Neuronal stem cell (in vitro differentiated cells): Measurements from ENCODE around the gene CD274.

ENCODE experiments used
- DNase-seq: peaks from one replicate; pipeline ENCODE4 v3.0.0-alpha.2; 2013; ENCODE audit warnings: low spot score
- H2AFZ ChIP-seq: one replicate; pipeline ENCODE4 v1.6.1; 2013; ENCODE audit warnings: mild to moderate bottlenecking, low read length, inconsistent platforms
- H2AK5ac ChIP-seq: 2 replicates; pipeline ENCODE4 v1.6.1; 2013; ENCODE audit warnings: low read depth, mild to moderate bottlenecking, inconsistent platforms, low read length, moderate library complexity, mixed read lengths
- H2BK120ac ChIP-seq: 2 replicates; pipeline ENCODE4 v1.6.1; 2013; ENCODE audit warnings: low read depth, mild to moderate bottlenecking, inconsistent platforms, low read length, moderate library complexity, mixed read lengths
- H2BK12ac ChIP-seq: one replicate; pipeline ENCODE4 v1.6.1; 2013; ENCODE audit warnings: low read length, inconsistent platforms
- H2BK15ac ChIP-seq: 2 replicates; pipeline ENCODE4 v1.6.1; 2013; ENCODE audit warnings: mild to moderate bottlenecking, low read length, inconsistent platforms, mixed read lengths
- H2BK5ac ChIP-seq: one replicate; pipeline ENCODE4 v1.6.1; 2013; ENCODE audit warnings: inconsistent platforms, mild to moderate bottlenecking, low read length, moderate library complexity
- H3K14ac ChIP-seq: one replicate; pipeline ENCODE4 v1.6.1; 2013; ENCODE audit warnings: low read length, inconsistent platforms
- H3K18ac ChIP-seq: 2 replicates; pipeline ENCODE4 v1.6.1; 2013; ENCODE audit warnings: low read length, inconsistent platforms
- H3K23ac ChIP-seq: 2 replicates; pipeline ENCODE4 v1.6.1; 2013; ENCODE audit warnings: low read depth, mild to moderate bottlenecking, mixed read lengths, low read length, inconsistent platforms; ENCODE audit not compliant: poor library complexity
- H3K27ac ChIP-seq: replicated peaks from 3 replicates; pipeline ENCODE4 v1.5.1; 2013; ENCODE audit warnings: low read length, inconsistent platforms
- H3K27me3 ChIP-seq, 3 experiments: 2 replicates each; pipeline ENCODE4 v1.6.1; 2013; ENCODE audit warnings: low read length in 3 of 3, mild to moderate bottlenecking in 2 of 3, inconsistent platforms in 1 of 3, low read depth in 1 of 3, mixed read lengths in 1 of 3, moderate library complexity in 1 of 3; ENCODE audit not compliant: control insufficient read depth in 3 of 3, insufficient read depth in 3 of 3
- H3K36me3 ChIP-seq, 2 donors: replicated peaks in 1 of 2; 2 replicates each; pipeline ENCODE4 v1.6.1; 2013; ENCODE audit warnings: low read length in 2 of 2; ENCODE audit not compliant: control insufficient read depth in 2 of 2, insufficient read depth in 2 of 2
- H3K4ac ChIP-seq: 2 replicates; pipeline ENCODE4 v1.6.1; 2013; ENCODE audit warnings: inconsistent platforms, mild to moderate bottlenecking, low read length, moderate library complexity
- H3K4me1 ChIP-seq, 2 donors: 1 replicate in 1 of 2; 2 replicates in 1 of 2; pipeline ENCODE4 v1.6.1; 2013; ENCODE audit warnings: low read length in 2 of 2, low read depth in 1 of 2; ENCODE audit not compliant: control insufficient read depth in 2 of 2, insufficient read depth in 1 of 2
- H3K4me2 ChIP-seq: one replicate; pipeline ENCODE4 v1.6.1; 2013; ENCODE audit warnings: mild to moderate bottlenecking, low read length, inconsistent platforms; ENCODE audit not compliant: insufficient read depth, poor library complexity, severe bottlenecking
- H3K4me3 ChIP-seq, 2 donors: 2 replicates each; pipeline ENCODE4 v1.5.1; 2013; ENCODE audit warnings: low read length in 2 of 2, mild to moderate bottlenecking in 2 of 2, inconsistent platforms in 1 of 2, moderate library complexity in 1 of 2
- H3K79me1 ChIP-seq: one replicate; pipeline ENCODE4 v1.6.1; 2013; ENCODE audit warnings: low read depth, mild to moderate bottlenecking, inconsistent platforms, low read length, moderate library complexity
- H3K9ac ChIP-seq: one replicate; pipeline ENCODE4 v1.6.1; 2013; ENCODE audit warnings: mild to moderate bottlenecking, low read depth, low read length, inconsistent platforms; ENCODE audit not compliant: poor library complexity
- H3K9me3 ChIP-seq, 2 donors: replicated peaks in 1 of 2; 2 replicates each; pipeline versions ENCODE3 to v1.6.1; 2013; ENCODE audit warnings: low read length in 2 of 2, mild to moderate bottlenecking in 2 of 2, inconsistent platforms in 1 of 2, low read depth in 1 of 2, mixed read lengths in 1 of 2, moderate library complexity in 1 of 2; ENCODE audit not compliant: control insufficient read depth in 2 of 2, insufficient read depth in 1 of 2
- H4K8ac ChIP-seq: one replicate; pipeline ENCODE4 v1.6.1; 2013; ENCODE audit warnings: low read depth, mild to moderate bottlenecking, inconsistent platforms, low read length, moderate library complexity
- H4K91ac ChIP-seq: one replicate; pipeline ENCODE4 v1.6.1; 2013; ENCODE audit warnings: low read length, low read depth, mild to moderate bottlenecking, inconsistent platforms; ENCODE audit not compliant: poor library complexity
- WGBS, 2 donors: extraction: QIAGEN DNeasy Blood & Tissue Kit; methylation state at CpG; one replicate each; pipeline ENCODE4 v1.1.7; 2013; ENCODE audit warnings: missing lambda C conversion rate in 2 of 2, mixed read lengths in 1 of 2; ENCODE audit not compliant: insufficient read length in 2 of 2, insufficient replicate concordance in 1 of 2; ENCODE audit errors: extremely low coverage in 2 of 2; 5-methylcytosine and 5-hydroxymethylcytosine counted together

Gene CD274

DNA sequence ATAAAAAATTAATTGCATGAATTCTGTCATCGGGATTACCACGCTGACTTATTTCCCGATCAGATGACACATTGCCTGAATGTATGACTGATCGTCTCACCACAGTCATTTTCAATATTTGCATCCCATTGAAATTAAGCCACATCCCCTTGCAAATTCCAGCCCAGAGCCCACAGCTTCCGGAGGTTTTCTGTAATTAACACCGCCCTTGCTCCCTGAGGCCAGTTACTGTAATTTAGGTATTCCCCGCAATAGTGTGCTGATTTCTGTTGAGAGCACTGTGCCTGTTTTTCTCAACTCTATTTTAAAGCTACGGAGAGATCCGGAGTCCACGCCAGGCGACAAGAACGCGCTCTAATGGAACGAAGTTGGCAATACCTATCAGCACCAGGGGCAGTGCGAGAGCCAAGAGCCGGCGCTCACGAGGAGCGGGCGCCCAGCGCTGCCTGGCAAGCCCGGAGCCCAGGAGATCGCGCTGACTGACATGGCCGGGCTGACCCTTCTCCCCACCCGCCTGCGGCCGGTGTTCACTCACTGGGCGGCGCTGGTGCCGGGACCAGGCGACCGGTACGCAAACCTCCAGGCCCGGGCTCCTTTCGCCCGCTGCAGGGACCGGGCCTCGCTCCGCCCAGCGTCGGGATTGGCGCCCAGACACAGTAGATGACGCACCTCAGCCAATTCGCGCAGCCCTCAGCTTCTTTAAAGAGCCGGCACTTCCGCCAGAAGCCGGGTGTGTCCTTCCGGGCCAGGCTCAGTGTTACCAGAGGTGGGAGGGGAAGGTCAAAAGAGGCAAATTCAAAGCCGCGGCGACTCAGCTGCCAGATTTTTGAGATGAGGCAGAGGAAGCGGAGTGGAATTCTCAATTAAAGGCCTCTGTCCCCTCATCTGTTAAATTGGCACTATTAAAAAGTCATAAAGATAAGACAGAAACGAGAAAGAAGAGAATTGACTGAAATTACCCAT lies 12.8 kb upstream of the CD274 start, which contains the start of gene PLGRKT:
TSS of gene PLGRKT (minus strand) at position 672 of the 963 bp plus-strand sequence. CDS start 5,948 bp downstream, outside the sequence.
- Histone ChIP-seq H3K4ac (no peak within 1 kb of the TSS), H2BK12ac (no peak within 1 kb of the TSS), H3K9me3 (peaks cover 0 to 9% of the 10 kb centered on the region in 2 donors), H3K18ac (peak within 1 kb of the TSS; percentile 66), H3K9ac (peak within 1 kb of the TSS; percentile 80), H2BK15ac (no peak within 1 kb of the TSS), H3K4me3 (peak within 1 kb of the TSS; percentile 59 to 98), H3K79me1 (no peaks in the 10 kb centered on the region), H3K23ac (peak within 1 kb of the TSS; percentile 3), H2AK5ac (no peak within 1 kb of the TSS), H3K36me3 (peaks cover 5 to 11% of the 10 kb centered on the region in 2 donors), H4K91ac (no peak within 1 kb of the TSS), H2BK5ac (no peak within 1 kb of the TSS), H3K14ac (no peak within 1 kb of the TSS), H4K8ac (no peak within 1 kb of the TSS), H3K4me1 (peaks cover 3% of the 10 kb centered on the region in 2 donors), H3K4me2 (peak within 1 kb of the TSS; percentile 61), H2BK120ac (no peak within 1 kb of the TSS), H3K27me3 (no peaks in the 10 kb centered on the region), H3K27ac (peak within 1 kb of the TSS; percentile 44), H2AFZ (peak within 1 kb of the TSS; percentile 94)
- no CpG with 5 or more reads among the region's 55 CpGs for WGBS, 2 donors
- DNase-seq, result peak; percentile 79

DNA sequence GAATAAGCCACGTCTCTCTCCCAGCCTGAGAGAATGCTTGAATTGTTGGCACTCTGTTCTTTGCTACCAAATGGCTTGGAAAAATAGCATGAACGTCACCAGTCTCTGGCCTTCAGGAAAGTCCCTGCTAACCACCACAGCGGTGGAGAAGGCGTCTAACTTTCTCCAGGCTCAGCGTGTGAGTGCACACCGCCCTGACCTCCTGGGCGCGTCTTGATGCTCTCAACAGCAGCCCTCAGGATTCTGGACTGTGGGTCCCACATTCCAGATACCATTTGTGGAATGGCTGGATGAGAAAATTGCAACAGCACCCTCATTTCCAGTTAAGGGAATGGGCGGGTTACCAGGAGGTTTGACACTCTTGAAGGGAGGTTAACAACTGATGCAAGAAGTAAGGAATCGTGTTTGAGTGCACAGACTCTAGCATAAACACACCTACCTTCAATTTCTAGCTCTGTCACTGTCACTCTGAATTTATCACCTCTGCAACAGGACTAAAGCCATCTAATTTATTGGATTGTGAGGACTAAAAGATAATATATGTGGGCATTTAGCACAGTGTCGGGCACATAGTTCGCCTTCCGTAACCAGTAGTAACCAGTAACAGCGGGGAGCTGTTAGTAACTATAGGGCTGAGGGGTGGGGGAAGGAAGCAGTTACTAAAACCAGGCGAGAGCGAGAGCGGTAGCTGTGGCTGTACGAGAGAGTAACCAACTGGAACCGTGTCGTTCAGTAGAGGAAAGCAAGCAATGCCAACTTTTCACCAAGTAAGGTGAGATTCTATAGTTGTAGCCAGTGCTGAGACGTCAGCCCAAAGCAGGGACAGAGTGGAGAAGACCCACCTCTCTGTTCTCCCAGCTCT lies 11.8 kb upstream of the CD274 start:
- Histone ChIP-seq H3K4me1 (peaks cover 3% of the 10 kb centered on the region in 2 donors), H2BK12ac (no peak overlapping the region), H3K79me1 (no peaks in the 10 kb centered on the region), H3K27ac (no peak overlapping the region), H4K8ac (no peak overlapping the region), H2BK5ac (no peak overlapping the region), H4K91ac (no peak overlapping the region), H3K4me2 (peak overlapping the region; percentile 61), H3K14ac (no peak overlapping the region), H2AK5ac (no peak overlapping the region), H2AFZ (peak overlapping the region; percentile 94), H3K4ac (no peak overlapping the region), H2BK120ac (no peak overlapping the region), H3K36me3 (peaks cover 5 to 11% of the 10 kb centered on the region in 2 donors), H3K9me3 (peaks cover 0 to 9% of the 10 kb centered on the region in 2 donors), H3K18ac (no peak overlapping the region), H2BK15ac (no peak overlapping the region), H3K27me3 (no peaks in the 10 kb centered on the region), H3K23ac (no peak overlapping the region), H3K9ac (no peak overlapping the region), H3K4me3 (peak overlapping the region; percentile 47 to 59)
- no CpG with 5 or more reads among the region's 21 CpGs for WGBS, 2 donors
- DNase-seq, result no peak

GRCh38 chr9:5440426-5440825 lies 9.9 kb upstream of the CD274 start:
- WGBS, 2 donors, result no CpG with 5 or more reads among the region's 3 CpGs
- H2AFZ ChIP-seq, result no peak overlapping the region

More at GRCh38 chr9:5440426-5440825, 9.9 kb upstream of the CD274 start:
- no peak overlapping the region for H2BK15ac ChIP-seq
- H3K27ac ChIP-seq, result no peak overlapping the region
- no peak for DNase-seq
- no peaks in the 10 kb centered on the region for H3K79me1 ChIP-seq
- no peak overlapping the region for H3K23ac ChIP-seq
- no peak overlapping the region for H4K91ac ChIP-seq
- H3K4me3 ChIP-seq, result no peak overlapping the region
- no peak overlapping the region for H4K8ac ChIP-seq
- peaks cover 5 to 7% of the 10 kb centered on the region in 2 donors for H3K36me3 ChIP-seq
- H3K4ac ChIP-seq, result no peak overlapping the region
- H3K4me1 ChIP-seq, result peaks cover 3% of the 10 kb centered on the region in 2 donors
- no peak overlapping the region for H2BK12ac ChIP-seq
- no peak overlapping the region for H2BK5ac ChIP-seq
- H3K4me2 ChIP-seq, result no peak overlapping the region
- no peak overlapping the region for H3K18ac ChIP-seq
- no peak overlapping the region for H3K9ac ChIP-seq
- H3K27me3 ChIP-seq, result no peaks in the 10 kb centered on the region
- peaks cover 0 to 5% of the 10 kb centered on the region in 2 donors for H3K9me3 ChIP-seq
- no peak overlapping the region for H3K14ac ChIP-seq
- no peak overlapping the region for H2AK5ac ChIP-seq
- H2BK120ac ChIP-seq, result no peak overlapping the region
